ENCODE results near the gene ZNF48.

The ZNF48 gene

GRCh38 chr16:30418350-30419181, 23.3 kb downstream of the ZNF48 start:
- Mint-ChIP-seq H3K27ac (peak overlapping the region; percentile 59), H3K27me3 (no peaks in the 10 kb centered on the region), H3K4me1 (ENCODE audit: low read depth) (peaks cover 25% of the 10 kb centered on the region), H3K4me3 (peak overlapping the region; percentile 73), H3K9me3 (ENCODE audit: low read depth) (no peaks in the 10 kb centered on the region), H3K36me3 (peaks cover 5% of the 10 kb centered on the region)

GRCh38 chr16:30421010-30421409, 25.8 kb downstream of the ZNF48 start:
- Mint-ChIP-seq H3K4me1 (ENCODE audit: low read depth) (peaks cover 24% of the 10 kb centered on the region), H3K4me3 (no peak overlapping the region), H3K27ac (no peak overlapping the region), H3K27me3 (no peaks in the 10 kb centered on the region), H3K9me3 (ENCODE audit: low read depth) (no peaks in the 10 kb centered on the region), H3K36me3 (peaks cover 5% of the 10 kb centered on the region)

GRCh38 chr16:30428055-30428454, 32.8 kb downstream of the ZNF48 start:
- H3K36me3 Mint-ChIP-seq, result peaks cover 6% of the 10 kb centered on the region
- H3K27me3 Mint-ChIP-seq, result no peaks in the 10 kb centered on the region
- peaks cover 14% of the 10 kb centered on the region for H3K4me1 Mint-ChIP-seq (ENCODE audit: low read depth)
- no peaks in the 10 kb centered on the region for H3K9me3 Mint-ChIP-seq (ENCODE audit: low read depth)
- H3K4me3 Mint-ChIP-seq, result no peak overlapping the region
- peak overlapping the region; percentile 84 for H3K27ac Mint-ChIP-seq

- H3K9me3 Mint-ChIP-seq (ENCODE audit: low read depth), result no peaks in the 10 kb centered on the region
- no peaks in the 10 kb centered on the region for H3K27me3 Mint-ChIP-seq
- H3K27ac Mint-ChIP-seq, result no peak overlapping the region
- H3K4me1 Mint-ChIP-seq (ENCODE audit: low read depth), result peaks cover 17% of the 10 kb centered on the region
- no peak overlapping the region for H3K4me3 Mint-ChIP-seq
- H3K36me3 Mint-ChIP-seq, result peaks cover 6% of the 10 kb centered on the region
Measured at GRCh38 chr16:30429418-30429677, 34.1 kb downstream of the ZNF48 start.

DNA sequence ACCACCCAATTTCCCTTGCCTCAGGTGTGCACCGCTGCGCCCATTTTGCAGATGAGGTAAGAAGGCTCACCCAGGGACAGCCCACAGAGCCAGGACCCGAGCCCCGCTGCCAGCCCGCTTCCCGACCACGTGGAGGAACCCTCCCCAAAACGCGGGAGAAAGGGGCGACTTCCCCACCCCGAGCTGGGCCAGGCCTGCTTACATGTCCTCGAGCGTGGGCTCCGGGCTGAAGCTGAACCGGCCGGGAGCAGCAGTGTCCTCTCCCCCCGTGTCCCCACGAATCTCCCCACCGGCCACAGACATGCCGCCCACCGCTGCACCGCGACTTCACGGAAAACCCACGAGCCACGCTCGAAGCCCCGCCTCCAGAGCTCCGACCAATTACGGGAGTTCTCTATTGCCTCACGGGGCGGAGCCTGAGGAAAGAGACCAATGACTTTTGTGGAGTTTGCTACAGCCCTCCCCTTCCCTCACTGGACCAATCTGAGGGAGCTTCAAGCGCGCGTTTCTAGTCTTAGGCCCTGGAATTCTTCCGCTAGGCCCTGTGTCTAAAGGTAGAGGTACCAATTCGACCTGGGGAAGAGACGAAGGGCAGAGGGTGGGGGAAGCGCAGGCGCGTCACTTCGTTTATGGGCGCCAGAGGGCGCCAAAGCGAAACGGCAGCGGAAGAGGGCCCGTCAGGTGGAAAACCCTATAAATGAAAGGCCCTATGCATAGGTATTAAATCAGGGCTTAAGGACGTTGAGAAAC, 34.6 kb downstream of the ZNF48 start, which contains the start of gene DCTPP1:
DCTPP1 (minus strand) TSS at position 353 of the 750 bp plus-strand sequence; CDS start at position 303, 50 bp downstream.
- peaks cover 6% of the 10 kb centered on the region for H3K36me3 Mint-ChIP-seq
- no peaks in the 10 kb centered on the region for H3K27me3 Mint-ChIP-seq

DNA sequence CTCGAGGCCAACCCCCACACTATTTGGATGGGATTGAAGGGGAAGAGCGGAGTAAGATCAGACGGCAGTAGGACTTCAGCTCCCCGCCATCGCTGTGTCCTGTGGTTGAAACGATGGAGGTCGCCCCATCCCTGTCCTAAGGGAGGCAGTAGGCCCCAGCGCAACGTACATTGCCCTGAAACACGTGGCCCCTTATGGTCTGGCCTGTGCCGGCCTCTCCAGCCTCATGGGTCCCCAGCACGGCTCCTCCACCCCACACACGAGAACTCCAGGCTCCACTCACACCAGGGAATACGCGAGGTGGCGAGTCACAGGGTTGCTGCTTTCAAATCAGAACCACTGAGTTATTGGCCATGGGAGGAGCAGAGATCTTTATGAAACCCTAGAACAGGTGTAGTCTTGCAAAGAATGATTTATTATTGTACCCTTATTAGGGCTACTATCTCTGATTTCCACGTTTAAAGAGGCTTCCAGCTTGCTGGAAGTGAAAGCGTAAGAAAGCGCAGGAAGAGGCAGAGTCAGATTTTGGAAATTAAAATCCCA, 35.3 kb downstream of the ZNF48 start:
- H3K4me1 Mint-ChIP-seq (ENCODE audit: low read depth), result peaks cover 23% of the 10 kb centered on the region
- H3K27me3 Mint-ChIP-seq, result no peaks in the 10 kb centered on the region
- H3K27ac Mint-ChIP-seq, result no peak overlapping the region
- H3K4me3 Mint-ChIP-seq, result no peak overlapping the region
- H3K36me3 Mint-ChIP-seq, result peaks cover 6% of the 10 kb centered on the region
- no peaks in the 10 kb centered on the region for H3K9me3 Mint-ChIP-seq (ENCODE audit: low read depth)

More for the DNA sequence above, 34.6 kb downstream of the ZNF48 start, which contains the start of gene DCTPP1:
- Mint-ChIP-seq H3K27ac (no peak within 1 kb of the TSS), H3K4me1 (ENCODE audit: low read depth) (peaks cover 20% of the 10 kb centered on the region), H3K4me3 (no peak within 1 kb of the TSS), H3K9me3 (ENCODE audit: low read depth) (no peaks in the 10 kb centered on the region)

DNA sequence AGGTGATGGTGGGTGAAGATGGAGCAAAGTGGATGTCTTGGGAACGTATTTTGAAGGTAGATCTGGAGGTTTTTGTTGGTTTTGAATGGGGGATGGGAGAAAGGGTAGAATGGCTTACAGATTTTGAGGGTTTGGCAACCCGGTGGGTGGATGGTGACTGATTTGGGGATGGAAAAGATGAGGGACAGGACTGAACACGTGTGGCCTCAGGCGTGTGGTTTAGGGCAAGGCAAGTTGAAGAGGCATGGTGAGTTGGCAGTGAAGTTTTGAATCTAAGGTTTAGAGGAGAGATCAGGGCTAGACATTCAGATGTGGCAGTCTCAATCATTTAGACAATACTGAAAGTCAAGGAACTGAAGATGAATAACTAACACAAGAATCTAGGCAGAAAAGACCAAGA, 39.6 kb downstream of the ZNF48 start:
- H3K4me3 Mint-ChIP-seq, result no peak overlapping the region
- H3K9me3 Mint-ChIP-seq (ENCODE audit: low read depth), result no peaks in the 10 kb centered on the region

DNA sequence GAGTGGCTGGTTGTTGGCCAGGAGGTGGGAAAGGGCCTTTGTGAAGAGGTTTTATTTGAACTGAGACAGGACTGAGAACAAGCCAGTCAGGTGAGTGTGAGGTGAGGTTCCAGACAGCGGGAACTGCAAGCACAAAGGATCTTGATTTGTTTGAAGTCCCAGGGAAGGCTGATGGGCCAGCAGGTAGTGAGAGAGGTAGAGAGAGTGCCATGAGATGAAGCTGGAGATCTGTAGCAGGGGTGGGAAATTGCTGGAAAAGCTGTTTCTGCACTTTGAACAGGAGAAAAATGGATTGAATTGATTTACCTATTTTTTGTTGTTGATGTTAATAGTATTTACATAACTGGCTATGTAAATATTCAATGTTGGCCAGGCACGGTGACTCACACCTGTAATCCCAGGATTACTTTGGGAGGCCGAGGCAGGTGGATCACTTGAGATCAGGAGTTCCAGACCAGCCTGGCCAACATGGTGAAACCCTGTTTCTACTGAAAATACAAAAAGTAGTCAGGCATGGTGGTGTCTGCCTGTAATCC, 42.4 kb downstream of the ZNF48 start:
- Mint-ChIP-seq H3K27ac (no peak overlapping the region), H3K4me3 (no peak overlapping the region)

More for the DNA sequence above, 39.6 kb downstream of the ZNF48 start:
- peak overlapping the region; percentile 41 for H3K27ac Mint-ChIP-seq
- H3K4me1 Mint-ChIP-seq (ENCODE audit: low read depth), result peaks cover 9% of the 10 kb centered on the region
- H3K27me3 Mint-ChIP-seq, result no peaks in the 10 kb centered on the region
- H3K36me3 Mint-ChIP-seq, result no peaks in the 10 kb centered on the region

GRCh38 chr16:30438835-30439234, 43.6 kb downstream of the ZNF48 start:
- Mint-ChIP-seq H3K4me3 (no peak overlapping the region), H3K27ac (no peak overlapping the region), H3K27me3 (no peaks in the 10 kb centered on the region), H3K4me1 (ENCODE audit: low read depth) (peaks cover 20% of the 10 kb centered on the region), H3K36me3 (peaks cover 8% of the 10 kb centered on the region), H3K9me3 (ENCODE audit: low read depth) (no peaks in the 10 kb centered on the region)

More for the DNA sequence above, 42.4 kb downstream of the ZNF48 start:
- Mint-ChIP-seq H3K4me1 (ENCODE audit: low read depth) (peaks cover 11% of the 10 kb centered on the region), H3K9me3 (ENCODE audit: low read depth) (no peaks in the 10 kb centered on the region), H3K36me3 (no peaks in the 10 kb centered on the region), H3K27me3 (no peaks in the 10 kb centered on the region)

GRCh38 chr16:30439720-30440348, 44.6 kb downstream of the ZNF48 start:
- Mint-ChIP-seq H3K27ac (no peak overlapping the region), H3K4me3 (no peak overlapping the region), H3K36me3 (peaks cover 11% of the 10 kb centered on the region), H3K4me1 (ENCODE audit: low read depth) (peaks cover 22% of the 10 kb centered on the region), H3K9me3 (ENCODE audit: low read depth) (no peaks in the 10 kb centered on the region), H3K27me3 (no peaks in the 10 kb centered on the region)

GRCh38 chr16:30443631-30444030, 48.4 kb downstream of the ZNF48 start:
- H3K36me3 Mint-ChIP-seq, result peaks cover 13% of the 10 kb centered on the region
- peaks cover 31% of the 10 kb centered on the region for H3K4me1 Mint-ChIP-seq (ENCODE audit: low read depth)
- no peaks in the 10 kb centered on the region for H3K9me3 Mint-ChIP-seq (ENCODE audit: low read depth)
- H3K4me3 Mint-ChIP-seq, result peak overlapping the region; percentile 93
- peak overlapping the region; percentile 58 for H3K27ac Mint-ChIP-seq
- no peaks in the 10 kb centered on the region for H3K27me3 Mint-ChIP-seq

GRCh38 chr16:30444231-30445148, 49.3 kb downstream of the ZNF48 start:
- peak overlapping the region; percentile 93 for H3K4me3 Mint-ChIP-seq
- H3K27me3 Mint-ChIP-seq, result no peaks in the 10 kb centered on the region
- H3K36me3 Mint-ChIP-seq, result peaks cover 13% of the 10 kb centered on the region
- no peaks in the 10 kb centered on the region for H3K9me3 Mint-ChIP-seq (ENCODE audit: low read depth)
- H3K27ac Mint-ChIP-seq, result peak overlapping the region; percentile 72
- H3K4me1 Mint-ChIP-seq (ENCODE audit: low read depth), result peaks cover 33% of the 10 kb centered on the region

DNA sequence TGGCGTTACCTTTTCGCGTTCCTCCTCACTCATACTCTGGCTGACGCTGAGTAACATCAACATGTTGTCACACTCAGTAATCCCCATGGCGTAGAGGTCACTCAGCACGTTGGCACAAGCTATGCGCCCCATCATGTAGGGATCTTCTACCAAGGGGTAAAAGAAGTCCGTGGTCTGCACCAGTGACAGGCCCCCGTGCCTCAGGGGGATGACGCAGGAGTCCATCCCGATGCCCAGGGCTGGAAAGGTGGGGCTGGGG, 49.9 kb downstream of the ZNF48 start:
- no peaks in the 10 kb centered on the region for H3K27me3 Mint-ChIP-seq
- H3K4me3 Mint-ChIP-seq, result peak overlapping the region; percentile 93
- H3K36me3 Mint-ChIP-seq, result peaks cover 13% of the 10 kb centered on the region
- H3K27ac Mint-ChIP-seq, result peak overlapping the region; percentile 72
- H3K9me3 Mint-ChIP-seq (ENCODE audit: low read depth), result no peaks in the 10 kb centered on the region
- H3K4me1 Mint-ChIP-seq (ENCODE audit: low read depth), result peaks cover 36% of the 10 kb centered on the region
